Lower leg skin (tissue), 4 donors: ENCODE results near the gene FZD10. TPM values are rescaled to one million over a fixed set of nuclear protein-coding genes. Genes with fewer than 3 reads are reported as not detected.

Experiments used
- DNase-seq, 2 donors: peaks; one replicate each; pipeline ENCODE4 v3.0.0-alpha.2; 2019; ENCODE audit warnings: low spot score in 2 of 2
- H3K4me3 ChIP-seq: fragments of 200-600 bp; sonication (generic); 2 replicates; pipeline ENCODE4 v1.5.1; 2017; ENCODE audit warnings: mild to moderate bottlenecking, low read depth; ENCODE audit not compliant: poor library complexity, severe bottlenecking
- CTCF ChIP-seq, 3 donors: fragments of 450-650 bp; IDR thresholded peaks; one replicate each; pipeline ENCODE4 v1.5.1; 2016; ENCODE audit warnings: antibody characterized with exemption in 3 of 3, mild to moderate bottlenecking in 3 of 3, moderate library complexity in 2 of 3
- POLR2A ChIP-seq, 2 donors: fragments of 450-650 bp; IDR thresholded peaks; one replicate each; pipeline ENCODE4 v1.6.1; 2016 to 2017; ENCODE audit warnings: antibody characterized with exemption in 2 of 2, mild to moderate bottlenecking in 1 of 2, moderate library complexity in 1 of 2
- WGBS, 2 donors: methylation state at CpG; one replicate each; pipeline ENCODE4 v1.1.5; 2018; 5-methylcytosine and 5-hydroxymethylcytosine counted together
- intact Hi-C: fragments of 100-400 bp; cut with DNase I; formaldehyde crosslinking; loops from one replicate; pipeline ENCODE4 v1.15.0; 2023; ENCODE audit warnings: low total_unique reads
- total RNA-seq, 4 donors: library from RNA; depleted of rRNA; stranded (reverse); fragments of >200 nt; gene quantifications; one replicate each; pipeline ENCODE4 v1.1.0, GENCODE V29; 2016

Gene FZD10
- total RNA-seq = 10 to 100 TPM; 11.0 to 33.2 (median 19.3) TPM

DNA sequence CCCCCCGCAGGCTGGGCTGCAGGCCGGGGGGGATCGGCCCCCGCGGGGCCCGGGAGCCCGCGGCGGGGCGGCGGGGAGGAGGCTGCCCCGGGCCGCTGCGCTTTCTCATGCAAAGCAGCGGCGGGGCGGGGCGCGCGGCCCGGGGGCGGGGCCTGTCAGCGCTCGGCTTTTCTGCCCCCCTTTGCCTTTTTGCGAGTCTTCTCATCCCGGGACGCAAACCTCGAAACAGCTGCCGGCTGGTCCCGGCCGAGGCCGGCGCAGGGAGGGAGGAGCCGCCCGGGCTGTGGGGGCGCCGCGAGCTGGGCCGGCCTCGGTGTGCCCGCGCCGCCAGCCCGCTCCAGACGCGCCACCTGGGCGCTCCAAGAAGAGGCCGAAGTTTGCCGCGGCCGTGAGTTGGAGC, at the start of gene FZD10:
TSS of gene FZD10 (plus strand) at position 198 of the 400 bp plus-strand sequence. CDS start 479 bp downstream, outside the sequence.
- 1 to 7% methylated on average over 3 to 33 of the region's 51 CpGs for WGBS, 2 donors
- TF ChIP-seq CTCF (IDR thresholded peaks at IDR 0.05) = no peak
- no peak for TF ChIP-seq POLR2A (IDR thresholded peaks at IDR 0.05)
- DNase-seq = peak; percentile 58 to 92
- intact Hi-C loops = no loop called here
- peak within 1 kb of the TSS; percentile 34 for H3K4me3 ChIP-seq

GRCh38 chr12:130114952-130115351, 47.3 kb upstream of the FZD10 start:
- intact Hi-C loops = no loop called here
- 77 to 88% methylated on average over 16 to 17 of the region's 20 CpGs for WGBS, 2 donors
- H3K4me3 ChIP-seq = no peak overlapping the region
- no peak for DNase-seq
- TF ChIP-seq CTCF (IDR thresholded peaks at IDR 0.05) (no peak), POLR2A (IDR thresholded peaks at IDR 0.05) (no peak)

GRCh38 chr12:130115646-130116045, 46.6 kb upstream of the FZD10 start:
- no peak overlapping the region for H3K4me3 ChIP-seq
- TF ChIP-seq CTCF (IDR thresholded peaks at IDR 0.05) (no peak), POLR2A (IDR thresholded peaks at IDR 0.05) (no peak)
- intact Hi-C loops = no loop called here
- no peak for DNase-seq
- WGBS, 2 donors = 80 to 97% methylated on average over 3 to 8 of the region's 8 CpGs

GRCh38 chr12:130116791-130117190, 45.5 kb upstream of the FZD10 start:
- no peak for DNase-seq
- intact Hi-C loops = no loop called here
- 49 to 52% methylated on average over 6 of the region's 6 CpGs for WGBS, 2 donors
- TF ChIP-seq POLR2A (IDR thresholded peaks at IDR 0.05) = no peak
- no peak for TF ChIP-seq CTCF (IDR thresholded peaks at IDR 0.05)
- H3K4me3 ChIP-seq = no peak overlapping the region

DNA sequence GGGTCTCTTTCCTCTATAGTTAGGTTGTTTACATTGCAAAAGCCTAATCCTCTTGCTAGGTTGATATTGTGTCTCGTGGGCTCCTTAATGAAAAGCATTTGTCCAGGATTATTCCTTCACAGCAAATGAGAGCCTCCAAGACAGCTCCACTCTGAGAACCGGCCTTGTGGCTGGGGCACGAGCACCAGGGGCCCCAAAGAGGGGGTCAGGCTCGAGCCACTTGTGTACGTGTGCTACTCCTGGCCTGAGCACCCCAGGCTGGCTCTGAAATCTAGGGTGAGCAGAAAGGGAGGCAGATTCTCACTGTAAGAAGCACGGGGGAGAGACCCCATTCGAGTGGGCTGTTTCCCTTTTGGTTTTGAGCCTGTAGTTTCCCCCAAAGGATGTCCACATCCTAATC, 45.0 kb upstream of the FZD10 start:
- TF ChIP-seq CTCF (IDR thresholded peaks at IDR 0.05) = no peak
- no peak for TF ChIP-seq POLR2A (IDR thresholded peaks at IDR 0.05)
- no peak overlapping the region for H3K4me3 ChIP-seq
- no peak for DNase-seq
- WGBS, 2 donors = 72 to 83% methylated on average over 7 of the region's 7 CpGs
- intact Hi-C loops = no loop called here

DNA sequence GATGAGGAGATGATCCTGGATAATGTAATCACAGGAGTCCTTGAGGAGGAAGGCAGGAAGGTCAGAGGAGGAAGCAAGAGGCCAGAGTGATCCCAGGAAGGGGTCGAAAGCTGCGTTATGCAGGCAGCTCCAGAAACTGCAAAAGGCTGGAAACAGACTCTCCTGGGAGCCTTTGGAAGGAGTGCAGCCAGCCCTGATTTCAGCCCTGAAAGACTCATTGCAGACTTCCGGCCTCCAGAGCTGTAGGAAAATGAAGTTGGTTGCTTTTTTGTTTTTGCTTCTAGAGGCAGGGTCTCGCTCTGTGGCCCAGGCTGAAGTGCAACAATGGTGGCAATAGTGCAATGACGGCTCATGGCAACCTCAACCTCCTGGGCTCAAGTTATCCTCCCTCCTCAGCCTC, 44.6 kb upstream of the FZD10 start:
- TF ChIP-seq CTCF (IDR thresholded peaks at IDR 0.05) = no peak
- no peak for TF ChIP-seq POLR2A (IDR thresholded peaks at IDR 0.05)
- H3K4me3 ChIP-seq = no peak overlapping the region
- 64 to 66% methylated on average over 5 of the region's 5 CpGs for WGBS, 2 donors
- no peak for DNase-seq
- intact Hi-C loops = no loop called here
